Left lung (tissue), 10 donors: ENCODE measurements around the gene NRAP. TPM values are rescaled to one million over a fixed set of nuclear protein-coding genes. Genes with fewer than 3 reads are reported as not detected.

ENCODE experiments used
- ATAC-seq: fragments of 200-7000 bp; cut with Tn5 transposase; one replicate; pipeline ENCODE4 v1.9.1; 2020; ENCODE audit warnings: moderate library complexity
- DNase-seq, 4 donors: peaks; one replicate each; pipeline ENCODE4 v3.0.0-alpha.2; 2013 to 2020
- H3K27ac ChIP-seq, 2 donors: fragments of 200-600 bp; sonication (generic) in 1 of 2; one replicate each; pipeline versions ENCODE4 v1.5.0 to v1.8.0; 2020 to 2021
- H3K27me3 ChIP-seq, 2 donors: fragments of 200-600 bp; sonication (generic) in 1 of 2; one replicate each; pipeline versions ENCODE4 v1.5.0 to v1.8.0; 2020 to 2021
- H3K36me3 ChIP-seq, 2 donors: fragments of 200-600 bp; sonication (generic) in 1 of 2; one replicate each; pipeline versions ENCODE4 v1.5.0 to v1.8.0; 2020 to 2021
- H3K4me1 ChIP-seq, 2 donors: fragments of 200-600 bp; one replicate each; pipeline ENCODE4 v1.8.0; 2021
- H3K4me3 ChIP-seq, 2 donors: fragments of 200-600 bp; sonication (generic) in 1 of 2; one replicate each; pipeline versions ENCODE4 v1.5.0 to v1.8.0; 2020 to 2021; ENCODE audit warnings: mild to moderate bottlenecking in 1 of 2
- H3K9me3 ChIP-seq, 2 donors: fragments of 200-600 bp; sonication (generic) in 1 of 2; one replicate each; pipeline versions ENCODE4 v1.5.0 to v1.8.0; 2020 to 2021
- intact Hi-C, 2 donors: fragments of 100-400 bp; cut with DNase I; formaldehyde crosslinking; loops; one replicate each; pipeline versions ENCODE4 v1.11.2 to v1.14.2; 2022
- polyA plus RNA-seq, 6 donors: library from polyadenylated mRNA; unstranded; fragments of 120-200 nt; gene quantifications; one replicate each; pipeline ENCODE4 v1.2.1, GENCODE V29; 2013; ENCODE audit not compliant: insufficient read length in 6 of 6
- total RNA-seq, 2 donors: library from RNA; stranded (reverse); fragmentation: NEBNext Ultra II Directional; extraction: Animal tissue kit (Norgen Biotek cat#: 25700); gene quantifications; one replicate each; pipeline ENCODE4 v1.2.1, GENCODE V29; 2021
- TF ChIP-seq, protein P1 (sequence below), 2 donors: fragments of 200-600 bp; sonication (generic) in 1 of 2; IDR thresholded peaks; one replicate each; pipeline versions ENCODE4 v1.5.0 to v1.8.0; 2021; ENCODE audit warnings: antibody characterized with exemption in 2 of 2
- donor health status: DM: no; HTN: yes; CAD: no.
- donor health status: DM: no; HTN: no; CAD: no.

NRAP gene
- total and polyA plus RNA-seq, 8 donors, result 0.03 to 0.26 (median 0.07) TPM; not detected in 4

DNA sequence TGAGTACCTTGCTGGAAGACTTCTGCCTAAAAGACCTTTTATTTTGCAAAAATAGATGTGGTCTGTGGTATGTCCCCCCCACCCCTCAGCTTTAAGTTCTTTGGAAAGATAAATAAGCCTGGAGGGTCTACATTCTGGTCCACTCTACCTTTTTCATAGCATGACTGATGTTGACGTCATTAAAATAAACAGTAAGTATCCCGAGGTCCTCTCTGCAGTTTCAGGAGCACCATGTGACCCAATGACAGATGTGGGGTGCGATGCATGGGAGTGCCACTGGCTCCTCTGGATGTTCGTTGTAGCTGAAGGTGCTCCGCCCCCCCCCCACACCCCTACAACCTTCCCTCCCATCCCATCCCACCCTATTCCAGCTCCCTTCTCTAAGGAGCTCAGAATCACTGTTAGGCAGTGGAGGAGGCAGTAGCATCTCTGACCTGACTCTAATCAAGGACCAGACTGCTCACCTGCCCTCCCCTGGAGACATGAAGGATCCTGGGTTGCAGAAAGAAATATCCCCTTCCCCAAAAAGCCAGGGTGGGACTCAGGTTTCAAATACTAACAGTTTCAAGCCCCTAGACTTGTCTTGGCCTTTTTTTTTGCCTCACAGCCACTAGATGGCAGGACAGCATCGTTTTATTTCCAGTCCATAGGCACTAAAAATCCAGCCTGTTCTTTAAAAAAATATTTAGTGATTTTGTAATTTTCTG is 40.9 kb upstream of the NRAP start:
- Histone ChIP-seq H3K9me3 (no peaks in the 10 kb centered on the region), H3K27me3 (no peaks in the 10 kb centered on the region), H3K27ac (no peak overlapping the region), H3K4me1 (peaks cover 5 to 22% of the 10 kb centered on the region in 2 donors), H3K36me3 (peaks cover 0 to 23% of the 10 kb centered on the region in 2 donors), H3K4me3 (no peak overlapping the region)
- peak in 2 of 4 donors; percentile 33 to 65 for DNase-seq
- ATAC-seq, result peak; percentile 56
- intact Hi-C loops, result no loop called here
- TF ChIP-seq, protein P1, sequence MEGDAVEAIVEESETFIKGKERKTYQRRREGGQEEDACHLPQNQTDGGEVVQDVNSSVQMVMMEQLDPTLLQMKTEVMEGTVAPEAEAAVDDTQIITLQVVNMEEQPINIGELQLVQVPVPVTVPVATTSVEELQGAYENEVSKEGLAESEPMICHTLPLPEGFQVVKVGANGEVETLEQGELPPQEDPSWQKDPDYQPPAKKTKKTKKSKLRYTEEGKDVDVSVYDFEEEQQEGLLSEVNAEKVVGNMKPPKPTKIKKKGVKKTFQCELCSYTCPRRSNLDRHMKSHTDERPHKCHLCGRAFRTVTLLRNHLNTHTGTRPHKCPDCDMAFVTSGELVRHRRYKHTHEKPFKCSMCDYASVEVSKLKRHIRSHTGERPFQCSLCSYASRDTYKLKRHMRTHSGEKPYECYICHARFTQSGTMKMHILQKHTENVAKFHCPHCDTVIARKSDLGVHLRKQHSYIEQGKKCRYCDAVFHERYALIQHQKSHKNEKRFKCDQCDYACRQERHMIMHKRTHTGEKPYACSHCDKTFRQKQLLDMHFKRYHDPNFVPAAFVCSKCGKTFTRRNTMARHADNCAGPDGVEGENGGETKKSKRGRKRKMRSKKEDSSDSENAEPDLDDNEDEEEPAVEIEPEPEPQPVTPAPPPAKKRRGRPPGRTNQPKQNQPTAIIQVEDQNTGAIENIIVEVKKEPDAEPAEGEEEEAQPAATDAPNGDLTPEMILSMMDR (IDR thresholded peaks at IDR 0.05), result peak; percentile 53 to 61

DNA sequence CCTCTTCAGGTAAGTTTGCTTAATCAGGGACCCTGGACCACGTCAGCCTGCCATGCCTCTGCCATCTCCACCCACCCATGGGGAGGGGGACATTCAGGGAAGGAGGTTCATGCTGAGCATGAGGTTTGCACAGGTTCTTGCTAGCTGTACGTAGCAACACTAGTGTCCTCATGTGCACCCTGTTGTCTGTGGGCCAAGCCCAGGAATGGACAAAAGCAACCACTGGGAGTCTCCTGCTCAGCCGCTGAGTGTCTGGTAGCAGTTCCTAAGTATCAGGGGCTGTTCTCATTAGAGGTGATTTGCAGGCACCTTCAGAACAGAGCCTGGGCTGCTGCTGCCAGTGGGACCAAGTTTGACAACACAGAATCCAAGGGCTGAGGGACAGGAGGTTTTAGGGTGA is 33.8 kb upstream of the NRAP start:
- Histone ChIP-seq H3K36me3 (peaks cover 0 to 60% of the 10 kb centered on the region in 2 donors), H3K4me3 (no peak overlapping the region), H3K27ac (no peak overlapping the region), H3K27me3 (no peaks in the 10 kb centered on the region), H3K9me3 (peaks cover 0 to 14% of the 10 kb centered on the region in 2 donors), H3K4me1 (no peaks in the 10 kb centered on the region)
- TF ChIP-seq, protein P1 (IDR thresholded peaks at IDR 0.05), result no peak
- no peak for DNase-seq
- ATAC-seq, result no peak
- intact Hi-C loops, result no loop called here

DNA sequence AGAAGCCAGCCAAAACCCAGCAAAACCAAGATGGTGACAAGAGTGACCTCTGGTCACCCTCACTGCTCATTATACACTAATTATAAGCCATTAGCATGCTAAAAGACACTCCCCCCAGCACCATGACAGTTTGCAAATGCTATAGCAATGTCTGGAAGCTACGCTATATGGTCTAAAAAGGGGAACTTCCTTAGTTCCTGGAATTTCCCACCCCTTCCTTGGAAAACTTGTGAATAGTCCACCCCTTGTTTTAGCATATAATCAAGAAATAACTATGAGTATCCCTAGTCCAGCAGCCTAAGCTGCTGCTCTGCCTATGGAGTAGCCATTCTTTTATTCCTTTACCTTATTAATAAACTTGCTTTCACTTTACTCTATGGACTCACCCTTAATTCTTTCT is 31.9 kb upstream of the NRAP start:
- Histone ChIP-seq H3K9me3 (peaks cover 0 to 21% of the 10 kb centered on the region in 2 donors), H3K27ac (no peak overlapping the region), H3K27me3 (no peaks in the 10 kb centered on the region), H3K4me1 (no peaks in the 10 kb centered on the region), H3K36me3 (peaks cover 0 to 57% of the 10 kb centered on the region in 2 donors), H3K4me3 (no peak overlapping the region)
- TF ChIP-seq, protein P1 (IDR thresholded peaks at IDR 0.05), result no peak
- DNase-seq (no peak), ATAC-seq (no peak)
- intact Hi-C loops, result no loop called here

DNA sequence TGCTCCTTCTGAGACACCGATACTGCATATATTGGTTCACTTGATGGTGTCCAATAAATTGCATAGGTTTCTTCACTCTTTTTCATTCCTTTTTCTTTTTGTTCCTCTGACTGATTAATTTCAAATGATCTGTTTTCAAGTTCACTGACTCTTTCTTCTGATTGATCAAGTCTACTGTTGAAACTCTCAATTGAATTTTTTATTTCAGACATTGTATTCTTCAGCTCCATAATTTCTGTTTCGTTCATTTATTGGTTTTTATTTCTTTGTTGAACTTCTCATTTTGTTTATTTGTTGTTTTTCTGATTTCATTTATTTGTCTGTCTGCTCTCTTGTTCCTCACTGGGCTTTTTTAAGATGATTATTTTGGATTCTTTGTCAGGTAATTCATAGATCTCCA is 29.5 kb upstream of the NRAP start:
- no peak for DNase-seq
- no peak for ATAC-seq
- TF ChIP-seq, protein P1 (IDR thresholded peaks at IDR 0.05), result no peak
- H3K36me3 ChIP-seq, result peaks cover 0 to 39% of the 10 kb centered on the region in 2 donors
- intact Hi-C loops, result no loop called here
- H3K27me3 ChIP-seq, result no peaks in the 10 kb centered on the region
- H3K4me3 ChIP-seq, result no peak overlapping the region
- no peaks in the 10 kb centered on the region for H3K4me1 ChIP-seq
- no peak overlapping the region for H3K27ac ChIP-seq
- peaks cover 0 to 22% of the 10 kb centered on the region in 2 donors for H3K9me3 ChIP-seq

DNA sequence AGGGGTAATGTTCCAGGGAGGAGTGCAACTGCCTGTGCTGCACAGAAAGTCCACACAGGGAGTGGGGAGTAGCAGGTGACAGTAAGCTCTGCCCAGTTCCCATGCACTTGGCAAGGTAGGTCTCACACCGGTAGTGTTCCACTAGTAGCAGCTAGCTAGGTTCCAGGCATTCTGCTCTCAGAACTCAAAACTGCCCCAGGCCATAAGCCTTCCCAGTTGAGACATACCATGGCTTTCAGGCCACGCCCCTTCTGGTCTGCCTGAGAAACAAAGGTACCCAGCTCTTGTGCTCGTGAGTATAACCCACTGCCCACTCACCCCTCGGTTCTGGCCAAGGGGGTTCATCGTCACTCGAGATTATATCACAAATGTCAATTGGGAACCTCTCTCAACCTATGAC is 28.4 kb upstream of the NRAP start:
- Histone ChIP-seq H3K9me3 (peaks cover 0 to 30% of the 10 kb centered on the region in 2 donors), H3K27ac (no peak overlapping the region), H3K27me3 (no peaks in the 10 kb centered on the region), H3K36me3 (peaks cover 0 to 28% of the 10 kb centered on the region in 2 donors), H3K4me1 (no peaks in the 10 kb centered on the region), H3K4me3 (no peak overlapping the region)
- DNase-seq (no peak), ATAC-seq (no peak)
- intact Hi-C loops, result no loop called here
- TF ChIP-seq, protein P1 (IDR thresholded peaks at IDR 0.05), result no peak
